ENCODE measurements around the gene METTL21A. TPM values are rescaled to one million over a fixed set of nuclear protein-coding genes. Genes with fewer than 3 reads are reported as not detected.

METTL21A gene
- total RNA-seq, 3 donors from 2014 or later = 29.2 to 44.7 (median 35.8) TPM

- H3K36me3 Mint-ChIP-seq (ENCODE audit: insufficient read depth) = no peaks in the 10 kb centered on the region
- H3K27me3 Mint-ChIP-seq (ENCODE audit: low read depth) = no peaks in the 10 kb centered on the region
- H3K4me1 Mint-ChIP-seq (ENCODE audit: low read depth) = peaks cover 4% of the 10 kb centered on the region
- ATAC-seq (no peak), DNase-seq (no peak)
- peaks cover 4% of the 10 kb centered on the region for H3K9me3 Mint-ChIP-seq
- no peak overlapping the region for H3K4me3 Mint-ChIP-seq
Measured at GRCh38 chr2:207635468-207636200, 10.4 kb upstream of the METTL21A start.

- Mint-ChIP-seq H3K4me3 (no peak overlapping the region), H3K36me3 (ENCODE audit: insufficient read depth) (no peaks in the 10 kb centered on the region), H3K4me1 (ENCODE audit: low read depth) (peaks cover 4% of the 10 kb centered on the region), H3K27me3 (ENCODE audit: low read depth) (no peaks in the 10 kb centered on the region), H3K9me3 (no peaks in the 10 kb centered on the region)
- DNase-seq (no peak), ATAC-seq (no peak)
Measured at GRCh38 chr2:207633686-207634085, 8.5 kb upstream of the METTL21A start.

- no peak overlapping the region for H3K4me3 Mint-ChIP-seq
- no peaks in the 10 kb centered on the region for H3K9me3 Mint-ChIP-seq
- H3K27me3 Mint-ChIP-seq (ENCODE audit: low read depth) = no peaks in the 10 kb centered on the region
- ATAC-seq (peak; percentile 81 to 83), DNase-seq (no peak)
- H3K36me3 Mint-ChIP-seq (ENCODE audit: insufficient read depth) = no peaks in the 10 kb centered on the region
- peaks cover 4% of the 10 kb centered on the region for H3K4me1 Mint-ChIP-seq (ENCODE audit: low read depth)
Measured at GRCh38 chr2:207632575-207633493, 7.6 kb upstream of the METTL21A start.

DNA sequence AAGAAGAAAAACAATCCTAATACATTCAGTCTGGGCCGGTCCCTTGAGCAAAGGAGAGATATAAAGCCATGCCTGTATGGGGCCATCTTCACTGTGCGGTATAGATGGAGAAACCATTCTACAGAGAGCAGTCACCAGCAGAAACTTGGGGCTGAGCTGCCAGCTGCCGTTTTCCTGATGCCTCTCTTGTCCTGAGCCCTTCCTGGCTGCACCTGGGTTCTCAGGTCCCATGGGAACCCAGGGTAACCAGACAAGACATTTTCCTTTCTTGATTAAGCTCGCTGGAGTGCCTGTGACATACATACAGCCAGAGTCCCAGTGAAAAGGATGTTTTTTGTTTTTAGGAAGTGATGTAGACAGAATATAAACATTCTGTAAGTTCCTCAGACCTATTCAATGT lies 5.3 kb upstream of the METTL21A start:
- Mint-ChIP-seq H3K4me3 (no peak overlapping the region), H3K4me1 (ENCODE audit: low read depth) (peaks cover 14% of the 10 kb centered on the region), H3K36me3 (ENCODE audit: insufficient read depth) (no peaks in the 10 kb centered on the region), H3K9me3 (no peaks in the 10 kb centered on the region), H3K27me3 (ENCODE audit: low read depth) (no peaks in the 10 kb centered on the region)
- DNase-seq (no peak), ATAC-seq (no peak)

GRCh38 chr2:207629553-207629952 lies 4.4 kb upstream of the METTL21A start:
- no peak for DNase-seq
- Mint-ChIP-seq H3K4me1 (ENCODE audit: low read depth) (peaks cover 14% of the 10 kb centered on the region), H3K27me3 (ENCODE audit: low read depth) (no peaks in the 10 kb centered on the region), H3K4me3 (no peak overlapping the region), H3K36me3 (ENCODE audit: insufficient read depth) (no peaks in the 10 kb centered on the region), H3K9me3 (no peaks in the 10 kb centered on the region)
- no peak for ATAC-seq

DNA sequence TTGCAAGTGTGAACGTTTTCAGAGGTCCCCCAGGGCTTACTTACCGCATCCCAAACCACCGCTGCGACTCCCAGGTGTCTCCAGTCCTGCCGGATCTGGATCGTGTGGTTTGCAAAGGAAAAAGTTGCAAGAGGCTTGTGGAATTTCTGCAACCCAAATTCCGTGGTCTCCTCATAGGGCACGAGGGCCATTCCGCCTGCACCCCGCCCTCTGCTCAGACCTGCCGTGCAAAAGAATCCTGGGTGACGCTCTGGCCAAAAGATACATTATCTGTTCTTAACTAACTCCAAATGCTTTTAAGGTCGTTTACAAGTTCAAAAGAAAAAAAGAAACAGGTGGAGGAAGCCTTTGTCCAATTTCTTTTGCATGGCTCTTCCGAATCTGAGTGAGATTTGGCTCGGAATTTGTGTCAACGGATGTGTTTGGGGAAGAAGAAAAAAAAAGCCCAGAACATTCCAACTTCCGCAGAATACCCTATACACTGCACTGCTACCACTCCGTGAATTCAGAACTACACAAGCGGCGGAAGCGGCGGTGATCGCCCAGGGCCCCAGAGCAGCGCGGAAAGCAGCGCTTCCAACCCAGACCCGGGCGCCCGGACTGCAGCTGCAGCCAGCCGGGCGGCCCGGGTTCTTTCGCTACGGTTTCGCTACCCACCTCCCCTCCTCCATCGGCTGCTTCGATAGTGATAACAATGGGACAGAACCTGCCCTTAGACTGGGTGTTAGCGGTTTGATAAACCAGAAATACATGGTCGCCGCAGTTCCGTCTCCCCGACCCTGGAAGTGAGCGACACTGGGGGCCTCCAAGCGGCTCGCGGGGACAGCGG lies 795 bp downstream of the METTL21A start:
- Mint-ChIP-seq H3K4me3 (peak overlapping the region; percentile 94), H3K4me1 (ENCODE audit: low read depth) (peaks cover 51% of the 10 kb centered on the region), H3K36me3 (ENCODE audit: insufficient read depth) (peaks cover 17% of the 10 kb centered on the region), H3K27me3 (ENCODE audit: low read depth) (no peaks in the 10 kb centered on the region), H3K9me3 (no peaks in the 10 kb centered on the region)
- DNase-seq (peak; percentile 56), ATAC-seq (peak; percentile 25 to 39)

GRCh38 chr2:207621501-207622039 lies 3.6 kb downstream of the METTL21A start:
- peaks cover 45% of the 10 kb centered on the region for H3K4me1 Mint-ChIP-seq (ENCODE audit: low read depth)
- no peaks in the 10 kb centered on the region for H3K27me3 Mint-ChIP-seq (ENCODE audit: low read depth)
- H3K9me3 Mint-ChIP-seq = no peaks in the 10 kb centered on the region
- peak overlapping the region; percentile 16 for H3K4me3 Mint-ChIP-seq
- H3K36me3 Mint-ChIP-seq (ENCODE audit: insufficient read depth) = peaks cover 29% of the 10 kb centered on the region
- DNase-seq (no peak), ATAC-seq (no peak)

DNA sequence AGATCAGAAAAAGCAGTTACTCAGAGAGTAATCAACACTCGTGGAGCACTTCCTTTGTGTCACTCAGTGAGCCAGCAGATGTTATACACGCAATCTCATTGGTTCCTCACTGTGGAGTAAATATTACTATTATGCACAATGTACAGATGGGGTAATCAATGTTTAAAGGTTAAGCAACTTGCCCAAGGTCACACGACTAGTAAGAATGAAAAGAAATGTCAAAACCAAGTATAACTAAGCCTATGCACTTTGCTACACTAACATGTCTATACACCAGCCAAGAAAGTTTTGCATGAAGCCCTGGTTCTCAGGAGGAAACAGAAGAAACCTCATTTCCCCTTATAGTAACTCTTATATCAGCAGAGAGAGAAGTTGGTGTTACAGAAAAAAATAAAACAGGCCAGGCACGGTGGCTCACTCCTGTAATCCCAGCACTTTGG lies 5.4 kb downstream of the METTL21A start:
- no peaks in the 10 kb centered on the region for H3K9me3 Mint-ChIP-seq
- no peak for ATAC-seq
- DNase-seq = no peak
- no peaks in the 10 kb centered on the region for H3K27me3 Mint-ChIP-seq (ENCODE audit: low read depth)
- no peak overlapping the region for H3K4me3 Mint-ChIP-seq
- H3K36me3 Mint-ChIP-seq (ENCODE audit: insufficient read depth) = peaks cover 34% of the 10 kb centered on the region
- peaks cover 43% of the 10 kb centered on the region for H3K4me1 Mint-ChIP-seq (ENCODE audit: low read depth)

DNA sequence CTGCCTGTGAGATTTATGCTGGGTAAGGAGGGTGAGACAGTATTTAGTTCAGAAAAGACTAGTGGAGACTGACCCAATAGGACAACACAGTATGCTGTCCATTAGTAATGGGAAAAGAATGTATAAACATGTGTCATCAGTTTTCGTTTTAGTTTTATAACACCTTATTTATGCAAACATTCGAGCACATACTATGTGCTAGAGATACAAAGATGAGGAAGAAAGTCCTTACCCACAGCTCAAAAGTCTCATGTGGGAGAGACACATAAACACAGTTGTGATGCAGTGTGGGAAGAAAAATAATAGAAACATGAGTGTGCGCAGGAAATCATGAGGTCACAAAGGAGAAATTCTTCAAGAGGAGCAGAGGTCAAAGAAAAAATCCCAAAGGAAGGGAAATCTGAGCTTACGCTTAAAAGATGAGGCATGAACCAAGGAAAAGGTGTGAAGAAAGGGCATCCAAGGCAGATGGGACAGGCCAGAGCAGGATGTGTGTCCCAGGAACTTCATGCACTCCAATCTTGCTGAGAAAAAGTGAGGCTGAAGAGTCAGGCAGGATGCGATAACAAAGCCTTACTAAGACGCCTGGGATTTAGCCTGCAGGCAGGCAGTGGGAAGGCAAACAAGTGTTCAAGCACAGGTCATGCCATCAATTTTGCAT lies 8.1 kb downstream of the METTL21A start:
- Mint-ChIP-seq H3K36me3 (ENCODE audit: insufficient read depth) (peaks cover 44% of the 10 kb centered on the region), H3K4me3 (no peak overlapping the region), H3K27me3 (ENCODE audit: low read depth) (no peaks in the 10 kb centered on the region), H3K9me3 (no peaks in the 10 kb centered on the region), H3K4me1 (ENCODE audit: low read depth) (peaks cover 25% of the 10 kb centered on the region)
- DNase-seq (no peak), ATAC-seq (no peak)

DNA sequence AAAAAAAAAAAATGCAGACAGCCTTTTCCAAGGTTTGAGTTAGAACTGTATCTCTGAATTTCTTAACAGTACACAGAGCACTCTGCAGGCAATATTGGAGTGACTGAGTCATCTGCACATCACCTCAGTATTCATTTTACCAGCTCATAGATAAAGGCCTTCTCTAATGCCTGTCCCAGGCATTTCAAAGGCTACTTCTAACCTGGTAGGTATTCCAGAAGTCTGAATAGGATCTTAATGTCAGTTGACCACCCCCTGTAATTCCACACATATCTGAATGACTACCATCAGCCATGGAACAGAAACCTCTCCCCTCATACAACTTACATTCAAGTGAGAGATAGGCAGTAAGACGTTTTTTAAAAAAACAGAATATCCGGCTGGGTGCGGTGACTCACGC lies 9.0 kb downstream of the METTL21A start:
- Mint-ChIP-seq H3K9me3 (no peaks in the 10 kb centered on the region), H3K4me1 (ENCODE audit: low read depth) (peaks cover 18% of the 10 kb centered on the region), H3K4me3 (no peak overlapping the region), H3K27me3 (ENCODE audit: low read depth) (no peaks in the 10 kb centered on the region), H3K36me3 (ENCODE audit: insufficient read depth) (peaks cover 41% of the 10 kb centered on the region)
- ATAC-seq (no peak), DNase-seq (no peak)

DNA sequence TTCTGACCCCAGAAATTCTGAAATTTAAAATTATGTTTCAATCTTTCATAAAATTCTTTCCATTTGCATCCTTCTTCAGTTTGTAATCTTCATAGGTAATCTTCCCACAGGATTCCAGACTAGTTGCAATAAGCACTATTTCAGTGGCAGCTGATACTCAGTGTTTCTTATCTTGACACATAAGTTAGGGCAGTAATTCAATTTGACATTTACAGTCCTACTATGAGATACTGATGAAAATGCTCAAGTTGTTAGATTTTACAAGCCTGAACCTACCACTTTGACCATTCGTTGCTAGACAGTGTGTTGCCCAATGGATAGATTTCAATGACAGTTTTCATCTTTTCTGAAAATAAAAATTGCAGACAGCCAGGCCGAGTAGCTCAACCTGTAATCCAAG lies 10.4 kb downstream of the METTL21A start:
- H3K9me3 Mint-ChIP-seq = no peaks in the 10 kb centered on the region
- peaks cover 6% of the 10 kb centered on the region for H3K4me1 Mint-ChIP-seq (ENCODE audit: low read depth)
- DNase-seq = no peak
- no peaks in the 10 kb centered on the region for H3K27me3 Mint-ChIP-seq (ENCODE audit: low read depth)
- H3K4me3 Mint-ChIP-seq = no peak overlapping the region
- no peak for ATAC-seq
- H3K36me3 Mint-ChIP-seq (ENCODE audit: insufficient read depth) = peaks cover 35% of the 10 kb centered on the region

GRCh38 chr2:207612714-207613113 lies 12.5 kb downstream of the METTL21A start:
- no peak overlapping the region for H3K4me3 Mint-ChIP-seq
- H3K4me1 Mint-ChIP-seq (ENCODE audit: low read depth) = no peaks in the 10 kb centered on the region
- peaks cover 38% of the 10 kb centered on the region for H3K36me3 Mint-ChIP-seq (ENCODE audit: insufficient read depth)
- H3K9me3 Mint-ChIP-seq = no peaks in the 10 kb centered on the region
- H3K27me3 Mint-ChIP-seq (ENCODE audit: low read depth) = no peaks in the 10 kb centered on the region
- no peak for ATAC-seq
- no peak for DNase-seq

GRCh38 chr2:207606829-207607228 lies 18.4 kb downstream of the METTL21A start:
- Mint-ChIP-seq H3K36me3 (ENCODE audit: insufficient read depth) (peaks cover 21% of the 10 kb centered on the region), H3K27me3 (ENCODE audit: low read depth) (no peaks in the 10 kb centered on the region), H3K9me3 (no peaks in the 10 kb centered on the region), H3K4me1 (ENCODE audit: low read depth) (peaks cover 10% of the 10 kb centered on the region), H3K4me3 (no peak overlapping the region)
- ATAC-seq = no peak
- DNase-seq = no peak
